H1 (cell line): ENCODE results near the gene VSTM2B. TPM values are rescaled to one million over a fixed set of nuclear protein-coding genes. Genes with fewer than 3 reads are reported as not detected.
A peak's percentile ranks its signal among the peaks of the same experiment; 100 is the strongest.

Source experiments
- CTCF ChIA-PET: fragments of 300-600 bp; sonication (Branson Sonifier 250); formaldehyde crosslinking; loops from one replicate; lab custom pipeline; 2021; ENCODE audit not compliant: partially characterized antibody; lab: Charles Lee
- POLR2A ChIA-PET: fragments of 300-600 bp; sonication (Branson Sonifier 250); formaldehyde crosslinking; loops from one replicate; lab custom pipeline; 2021; ENCODE audit warnings: inconsistent platforms; ENCODE audit not compliant: partially characterized antibody; lab: Charles Lee
- DNase-seq, 2 experiments: peaks; one replicate each; pipeline versions ENCODE4 v3.0.0 to v3.0.0-alpha.2; 2010 to 2022; ENCODE audit warnings: low spot score in 2 of 2, low read depth in 1 of 2, mixed read lengths in 1 of 2
- FAIRE-seq: peaks from 2 replicates; lab custom pipeline; 2011; peaks lifted over from hg19 to GRCh38; lab: Jason Lieb, UNC
- H2AFZ ChIP-seq: 2 replicates; pipeline ENCODE4 v1.8.1; 2012; ENCODE audit warnings: low read length, inconsistent platforms
- H2AK5ac ChIP-seq: 2 replicates; pipeline ENCODE4 v1.6.1; 2013; ENCODE audit warnings: low read depth, low read length
- H2BK120ac ChIP-seq: replicated peaks from 2 replicates; pipeline ENCODE3; 2013; ENCODE audit warnings: low read depth, low read length, inconsistent platforms
- H2BK12ac ChIP-seq: 2 replicates; pipeline ENCODE4 v1.6.1; 2013; ENCODE audit warnings: low read depth, low read length
- H2BK15ac ChIP-seq: 2 replicates; pipeline ENCODE4 v1.6.1; 2013; ENCODE audit warnings: low read length
- H2BK20ac ChIP-seq: 2 replicates; pipeline ENCODE4 v1.6.1; 2013; ENCODE audit warnings: low read length
- H2BK5ac ChIP-seq: 2 replicates; pipeline ENCODE4 v1.6.1; 2013; ENCODE audit warnings: low read depth, low read length
- H3K14ac ChIP-seq: 2 replicates; pipeline ENCODE4 v1.6.1; 2013; ENCODE audit warnings: inconsistent platforms; ENCODE audit not compliant: insufficient read length
- H3K18ac ChIP-seq: 2 replicates; pipeline ENCODE4 v1.6.1; 2013; ENCODE audit warnings: low read length; ENCODE audit errors: extremely low read depth
- H3K23ac ChIP-seq: 2 replicates; pipeline ENCODE4 v1.6.1; 2013; ENCODE audit warnings: inconsistent platforms; ENCODE audit not compliant: insufficient read length
- H3K23me2 ChIP-seq: 2 replicates; pipeline ENCODE4 v1.6.1; 2013; ENCODE audit warnings: low read depth, low read length
- H3K27ac ChIP-seq: 2 replicates; pipeline ENCODE4 v1.6.1; 2011; ENCODE audit warnings: low read depth, low read length, inconsistent platforms
- H3K27me3 ChIP-seq, 4 experiments: replicated peaks in 1 of 4; 1 replicate in 1 of 4; 2 replicates in 3 of 4; pipeline versions ENCODE4 v1.6.1 to v1.8.1; 2011 to 2013; ENCODE audit warnings: low read length in 3 of 4, mild to moderate bottlenecking in 3 of 4, inconsistent platforms in 2 of 4, mixed read lengths in 2 of 4, moderate library complexity in 1 of 4; ENCODE audit not compliant: control insufficient read depth in 3 of 4, insufficient read depth in 3 of 4; ENCODE audit errors: extremely low read depth in 1 of 4
- H3K36me3 ChIP-seq, 4 experiments: 2 replicates each; pipeline versions ENCODE4 v1.6.1 to v1.8.1; 2011 to 2013; ENCODE audit warnings: mild to moderate bottlenecking in 4 of 4, low read length in 3 of 4, moderate library complexity in 2 of 4, control low read depth in 1 of 4, inconsistent platforms in 1 of 4; ENCODE audit not compliant: insufficient read depth in 4 of 4, control insufficient read depth in 2 of 4
- H3K4ac ChIP-seq: replicated peaks from 2 replicates; pipeline ENCODE3; 2013; ENCODE audit warnings: low read length, low read depth, mixed read lengths, inconsistent platforms; ENCODE audit not compliant: insufficient read length
- H3K4me1 ChIP-seq, 4 experiments: replicated peaks in 1 of 4; 1 replicate in 1 of 4; 2 replicates in 3 of 4; pipeline versions ENCODE4 v1.6.1 to v1.8.1; 2011 to 2013; ENCODE audit warnings: low read length in 3 of 4, inconsistent platforms in 2 of 4, mixed read lengths in 1 of 4; ENCODE audit not compliant: insufficient read depth in 4 of 4, control insufficient read depth in 3 of 4
- H3K4me2 ChIP-seq, 2 experiments: 2 replicates each; pipeline versions ENCODE4 v1.6.1 to v1.8.1; 2011 to 2013; ENCODE audit warnings: low read depth in 2 of 2, low read length in 2 of 2, control low read depth in 1 of 2, inconsistent platforms in 1 of 2, mild to moderate bottlenecking in 1 of 2; ENCODE audit not compliant: insufficient read depth in 1 of 2
- H3K4me3 ChIP-seq, 4 experiments: fragments of 200-600, 300-600 bp in 1 of 4; sonication (generic), shearing (Covaris generic), sonication (Bioruptor Twin) in 1 of 4; 2 replicates each; pipeline versions ENCODE4 v1.5.1 to v1.8.1; 2011 to 2016; ENCODE audit warnings: low read length in 4 of 4, low read depth in 3 of 4, control low read depth in 2 of 4, inconsistent platforms in 2 of 4, mild to moderate bottlenecking in 2 of 4, mixed read lengths in 1 of 4, moderate library complexity in 1 of 4; ENCODE audit not compliant: insufficient read depth in 2 of 4; ENCODE audit errors: extremely low read depth in 1 of 4
- H3K56ac ChIP-seq: replicated peaks from 2 replicates; pipeline ENCODE3; 2013; ENCODE audit warnings: low read depth, mild to moderate bottlenecking, mixed read lengths, low read length, inconsistent platforms; ENCODE audit not compliant: insufficient read length
- H3K79me1 ChIP-seq: 2 replicates; pipeline ENCODE4 v1.6.1; 2013; ENCODE audit warnings: low read depth, low read length, control low read depth
- H3K79me2 ChIP-seq, 2 experiments: 2 replicates each; pipeline versions ENCODE4 v1.6.1 to v1.8.1; 2012 to 2013; ENCODE audit warnings: low read length in 2 of 2, mild to moderate bottlenecking in 2 of 2, inconsistent platforms in 1 of 2; ENCODE audit not compliant: insufficient read depth in 2 of 2, control insufficient read depth in 1 of 2
- H3K9ac ChIP-seq, 4 experiments: replicated peaks in 1 of 4; 1 replicate in 1 of 4; 2 replicates in 3 of 4; pipeline versions ENCODE4 v1.6.1 to v1.8.1; 2011 to 2013; ENCODE audit warnings: low read depth in 3 of 4, low read length in 3 of 4, control low read depth in 2 of 4, mild to moderate bottlenecking in 2 of 4, moderate library complexity in 2 of 4, inconsistent platforms in 1 of 4; ENCODE audit errors: extremely low read depth in 1 of 4
- H3K9me3 ChIP-seq, 2 experiments: 2 replicates each; pipeline versions ENCODE4 v1.6.1 to v1.8.1; 2012 to 2013; ENCODE audit warnings: mild to moderate bottlenecking in 2 of 2, moderate library complexity in 2 of 2, control low read depth in 1 of 2, inconsistent platforms in 1 of 2, low read depth in 1 of 2, low read length in 1 of 2, mixed read lengths in 1 of 2; ENCODE audit not compliant: insufficient read depth in 2 of 2
- H4K20me1 ChIP-seq, 2 experiments: replicated peaks in 1 of 2; 2 replicates each; pipeline versions ENCODE3 to v1.8.1; 2011 to 2013; ENCODE audit warnings: inconsistent platforms in 2 of 2, low read length in 2 of 2, mild to moderate bottlenecking in 1 of 2; ENCODE audit not compliant: insufficient read depth in 2 of 2, control insufficient read depth in 1 of 2
- H4K5ac ChIP-seq: 2 replicates; pipeline ENCODE4 v1.6.1; 2013; ENCODE audit warnings: low read length, low read depth, mixed read lengths, inconsistent platforms; ENCODE audit not compliant: insufficient read length
- H4K8ac ChIP-seq: 2 replicates; pipeline ENCODE4 v1.8.0; 2013; ENCODE audit warnings: mild to moderate bottlenecking, moderate library complexity, low read length, inconsistent platforms; ENCODE audit not compliant: insufficient read depth; ENCODE audit errors: extremely low read depth
- H4K91ac ChIP-seq: replicated peaks from 2 replicates; pipeline ENCODE3; 2013; ENCODE audit warnings: low read length, mixed read lengths, inconsistent platforms; ENCODE audit not compliant: insufficient read length
- BACH1 ChIP-seq: IDR thresholded peaks from 2 replicates; pipeline ENCODE4 v1.6.1; 2012; ENCODE audit warnings: low read length, improper control_type of control experiment
- GABPA ChIP-seq: IDR thresholded peaks from 2 replicates; pipeline ENCODE4 v1.6.1; 2011; ENCODE audit warnings: mild to moderate bottlenecking, low read length, moderate library complexity, borderline replicate concordance; ENCODE audit not compliant: insufficient read depth
- JUND ChIP-seq: IDR thresholded peaks from 2 replicates; pipeline ENCODE4 v1.6.1; 2011; ENCODE audit warnings: mild to moderate bottlenecking, improper control_type of control experiment, low read length
- RNF2 ChIP-seq: fragments of 200-900, 300-1000 bp; sonication (generic); IDR thresholded peaks from 2 replicates; pipeline ENCODE4 v1.7.1; 2016; ENCODE audit warnings: borderline replicate concordance, low read depth, mild to moderate bottlenecking, antibody characterized with exemption, low read length; ENCODE audit not compliant: poor library complexity, severe bottlenecking; ENCODE audit errors: missing control alignments
- SP4 ChIP-seq: IDR thresholded peaks from 2 replicates; pipeline ENCODE4 v1.6.1; 2012; ENCODE audit warnings: low read length, inconsistent platforms
- WGBS, 2 experiments: shearing (Covaris generic) in 1 of 2; methylation state at CpG; one replicate each; pipeline versions ENCODE4 v1.1.6 to v1.1.7; 2013 to 2015; ENCODE audit warnings: low lambda C conversion rate in 2 of 2, mixed read lengths in 2 of 2, inconsistent platforms in 1 of 2, low coverage in 1 of 2, missing lambda C conversion rate in 1 of 2; ENCODE audit not compliant: insufficient replicate concordance in 2 of 2, insufficient coverage in 1 of 2, insufficient read length in 1 of 2; ENCODE audit errors: extremely low coverage in 1 of 2, missing lambda C conversion rate in 1 of 2; 5-methylcytosine and 5-hydroxymethylcytosine counted together
- polyA plus RNA-seq, 7 experiments: library from polyadenylated mRNA; depleted of rRNA in 3 of 7; stranded (reverse) in 5 of 7; unstranded in 2 of 7; fragments of >200 nt in 5 of 7; fragments of 200-250 nt in 2 of 7; gene quantifications; 1 replicate in 5 of 7; 2 replicates in 1 of 7; 4 replicates in 1 of 7; pipeline versions ENCODE4 v1.2.1 to v1.2.3, GENCODE V29; 2011 to 2013; ENCODE audit warnings: missing spikeins in 2 of 7, mixed read lengths in 2 of 7
- total RNA-seq: library from RNA; stranded (reverse); fragmentation: NEBNext Ultra II Directional; extraction: Animal tissue kit (Norgen Biotek cat#: 25700); gene quantifications from 2 replicates; pipeline ENCODE4 v1.2.1, GENCODE V29; 2021

VSTM2B gene
- total and polyA plus RNA-seq, 2 of the 8 experiments (the other 6 are each of a cell fraction or from before 2014, with no cell fraction given) = 0.82 to 1.5 TPM

- 97% methylated on average over 3 of the region's 3 CpGs; no CpG with 5 or more reads in 1 of the 2 experiments for WGBS, 2 experiments
- H3K27me3 ChIP-seq = peaks cover 0 to 4% (median 1%) of the 10 kb centered on the region in 4 experiments; a peak in 5 of 7 replicates
- H4K8ac ChIP-seq = no peak overlapping the region
Observed at GRCh38 chr19:29591670-29592069, 65.9 kb downstream of the VSTM2B start.

More at GRCh38 chr19:29591670-29592069, 65.9 kb downstream of the VSTM2B start:
- Histone ChIP-seq H2AK5ac (no peak overlapping the region), H3K4ac (no peak overlapping the region)
- TF ChIP-seq GABPA (no peak), SP4 (no peak), BACH1 (no peak), JUND (no peak), RNF2 (no peak)
- TF ChIP-seq, all 59 proteins: peak for 0
- H3K18ac ChIP-seq = no peak overlapping the region
- H2BK15ac ChIP-seq = 0 out of 2 replicates have a peak overlapping the region, but pooled peaks have one; percentile 67
- no peak overlapping the region for H3K23ac ChIP-seq
- H2BK120ac ChIP-seq = no peak overlapping the region
- H3K4me3 ChIP-seq = no peak overlapping the region
- no peak overlapping the region for H2BK5ac ChIP-seq
- no peaks in the 10 kb centered on the region for H3K79me2 ChIP-seq
- peaks cover 0 to 2% of the 10 kb centered on the region in 2 experiments for H4K20me1 ChIP-seq
- no peak overlapping the region for H4K91ac ChIP-seq
- H2AFZ ChIP-seq = no peak overlapping the region
- no peaks in the 10 kb centered on the region for H3K36me3 ChIP-seq
- POLR2A ChIA-PET = interaction anchor here (1.5 kb wide), 1 partner anchor 9 kb away, joined by 3 read pairs; no protein-coding TSS in a partner anchor
- no peaks in the 10 kb centered on the region for H3K23me2 ChIP-seq
- H3K4me1 ChIP-seq = peaks cover 3 to 10% (median 9%) of the 10 kb centered on the region in 4 experiments; a peak in 6 of 7 replicates
- no peak overlapping the region for H3K27ac ChIP-seq
- H4K5ac ChIP-seq = no peak overlapping the region
- H3K56ac ChIP-seq = no peak overlapping the region
- no peak overlapping the region for H3K14ac ChIP-seq
- CTCF ChIA-PET = interaction anchor here (0.8 to 1.6 kb wide), 3 partner anchors 20 to 62 kb away, joined by 3 to 4 read pairs (median 3); no protein-coding TSS in a partner anchor
- DNase-seq = no peak
- no peaks in the 10 kb centered on the region for H3K9me3 ChIP-seq
- H3K4me2 ChIP-seq = no peak overlapping the region
- no peak overlapping the region for H2BK20ac ChIP-seq
- FAIRE-seq = no peak
- H2BK12ac ChIP-seq = no peak overlapping the region
- H3K9ac ChIP-seq = no peak overlapping the region
- no peaks in the 10 kb centered on the region for H3K79me1 ChIP-seq
